Fibroblast of pulmonary artery (primary cell): ENCODE data around the gene YAE1.
A peak's percentile ranks its signal among the peaks of the same experiment; 100 is the strongest.

Source experiments
- DNase-seq: peaks from one replicate; pipeline ENCODE4 v3.0.0-alpha.2; 2010; ENCODE audit warnings: low read depth
- H3K4me3 ChIP-seq: replicated peaks from 2 replicates; pipeline ENCODE4 v1.5.1; 2011; ENCODE audit warnings: low read depth, mild to moderate bottlenecking, control low read depth, low read length, moderate library complexity
- CTCF ChIP-seq: IDR thresholded peaks from 2 replicates; pipeline ENCODE4 v1.5.1; 2011; ENCODE audit warnings: mild to moderate bottlenecking, control low read depth, low read length, inconsistent platforms; ENCODE audit errors: missing control alignments

Gene YAE1

GRCh38 chr7:39550411-39550810 lies 15.8 kb upstream of the YAE1 start:
- no peak for TF ChIP-seq CTCF

GRCh38 chr7:39553436-39553835 lies 12.8 kb upstream of the YAE1 start:
- no peak for DNase-seq
- H3K4me3 ChIP-seq = no peak overlapping the region
- no peak for TF ChIP-seq CTCF

More at GRCh38 chr7:39550411-39550810, 15.8 kb upstream of the YAE1 start:
- no peak for DNase-seq
- no peak overlapping the region for H3K4me3 ChIP-seq

- H3K4me3 ChIP-seq = no peak overlapping the region
- TF ChIP-seq CTCF = no peak
- DNase-seq = peak; percentile 18
Observed at GRCh38 chr7:39554583-39555165, 11.5 kb upstream of the YAE1 start.

GRCh38 chr7:39557222-39557621 lies 9.0 kb upstream of the YAE1 start:
- H3K4me3 ChIP-seq = no peak overlapping the region
- no peak for TF ChIP-seq CTCF
- no peak for DNase-seq

GRCh38 chr7:39557911-39558310 lies 8.3 kb upstream of the YAE1 start:
- TF ChIP-seq CTCF = no peak
- DNase-seq = no peak
- H3K4me3 ChIP-seq = no peak overlapping the region

GRCh38 chr7:39560408-39560807 lies 5.8 kb upstream of the YAE1 start:
- no peak overlapping the region for H3K4me3 ChIP-seq
- no peak for TF ChIP-seq CTCF
- peak; percentile 24 for DNase-seq

GRCh38 chr7:39560997-39561396 lies 5.2 kb upstream of the YAE1 start:
- no peak for DNase-seq
- H3K4me3 ChIP-seq = no peak overlapping the region
- TF ChIP-seq CTCF = no peak
